HFF-Myc (cell line): ENCODE results near the gene P2RY8.

Source experiments
- DNase-seq: peaks from one replicate; pipeline ENCODE4 v3.0.0-alpha.2; 2011; ENCODE audit warnings: low read depth; ENCODE audit errors: extremely low read depth
- H3K4me3 ChIP-seq: replicated peaks from 2 replicates; pipeline ENCODE4 v1.5.1; 2011; ENCODE audit warnings: low read depth, mild to moderate bottlenecking, control low read depth, low read length
- CTCF ChIP-seq: IDR thresholded peaks from 2 replicates; pipeline ENCODE4 v1.5.1; 2012; ENCODE audit warnings: mild to moderate bottlenecking, low read depth, low read length, control low read depth; ENCODE audit errors: missing control alignments

The P2RY8 gene

GRCh38 chrX:1536712-1537030, 314 bp downstream of the P2RY8 start:
- no peak overlapping the region for H3K4me3 ChIP-seq
- TF ChIP-seq CTCF, result no peak
- DNase-seq, result no peak

GRCh38 chrX:1535241-1536041, 1.5 kb downstream of the P2RY8 start:
- H3K4me3 ChIP-seq, result no peak overlapping the region
- no peak for DNase-seq
- no peak for TF ChIP-seq CTCF

GRCh38 chrX:1534301-1535168, 2.5 kb downstream of the P2RY8 start:
- H3K4me3 ChIP-seq, result no peak overlapping the region
- no peak for TF ChIP-seq CTCF
- no peak for DNase-seq

DNA sequence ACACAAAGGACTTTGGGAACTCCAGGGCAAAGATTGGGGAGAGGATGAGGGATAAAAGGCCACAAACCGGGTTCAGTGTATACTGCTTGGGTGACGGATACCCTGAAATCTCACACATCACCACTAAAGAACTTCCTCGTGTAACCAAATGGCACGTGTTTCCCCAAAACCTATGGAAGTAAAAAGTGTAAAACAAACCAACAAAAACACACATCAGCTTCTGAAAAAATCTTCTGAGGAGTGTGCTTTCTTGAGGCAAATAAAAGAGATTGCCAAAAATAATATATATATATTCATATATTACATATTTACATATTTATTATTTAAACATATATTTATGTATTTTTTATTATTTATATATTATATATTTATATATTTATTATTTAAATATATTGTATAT, 3.9 kb downstream of the P2RY8 start:
- H3K4me3 ChIP-seq, result no peak overlapping the region
- TF ChIP-seq CTCF, result no peak
- DNase-seq, result no peak

- no peak for DNase-seq
- no peak overlapping the region for H3K4me3 ChIP-seq
- TF ChIP-seq CTCF, result no peak
Measured at GRCh38 chrX:1531096-1531890, 5.7 kb downstream of the P2RY8 start.

DNA sequence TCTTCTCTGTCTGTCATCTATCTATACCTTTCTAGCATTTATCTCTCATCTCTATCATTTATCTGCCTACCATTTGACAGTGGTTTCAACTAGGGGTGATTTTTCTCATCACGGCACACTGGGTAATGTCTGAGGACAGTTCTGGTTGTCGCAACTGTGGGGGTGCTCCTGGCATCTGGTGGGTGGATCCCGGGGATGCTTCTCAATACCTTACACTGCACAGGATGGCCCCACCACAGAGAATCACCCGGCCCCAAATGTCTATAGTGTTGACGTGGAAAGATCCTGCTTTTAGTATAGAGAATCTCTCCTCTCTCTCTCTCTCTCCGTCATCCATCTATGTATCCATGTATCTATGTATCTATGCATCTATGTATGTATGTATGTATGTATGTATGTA, 7.2 kb downstream of the P2RY8 start:
- no peak overlapping the region for H3K4me3 ChIP-seq
- DNase-seq, result no peak
- no peak for TF ChIP-seq CTCF
